Activated CD4-positive, alpha-beta memory T cell treated with anti-CD3 and anti-CD28 coated beads for 36 hours (primary cell): ENCODE results near the gene AGGF1. TPM values are rescaled to one million over a fixed set of nuclear protein-coding genes. Genes with fewer than 3 reads are reported as not detected.

ENCODE experiments used
- CTCF ChIA-PET: fragments of 350-600 bp; sonication (Branson Sonifier 250); formaldehyde crosslinking; loops from one replicate; lab custom pipeline; 2021; ENCODE audit warnings: antibody characterized with exemption, inconsistent platforms; lab: Charles Lee
- POLR2A ChIA-PET: fragments of 350-600 bp; sonication (Branson Sonifier 250); formaldehyde crosslinking; loops from one replicate; lab custom pipeline; 2021; ENCODE audit warnings: antibody characterized with exemption; lab: Charles Lee
- DNase-seq: peaks from one replicate; pipeline ENCODE4 v3.0.0-alpha.2; 2020
- H3K27ac Mint-ChIP-seq: one replicate; pipeline ENCODE4 v1.8.0; 2021; ENCODE audit warnings: mixed read lengths
- H3K27me3 Mint-ChIP-seq: one replicate; pipeline ENCODE4 v1.8.0; 2021; ENCODE audit warnings: mixed read lengths
- H3K36me3 Mint-ChIP-seq: one replicate; pipeline ENCODE4 v1.8.0; 2021; ENCODE audit warnings: mixed read lengths
- H3K4me1 Mint-ChIP-seq: one replicate; pipeline ENCODE4 v1.8.0; 2021; ENCODE audit warnings: low read depth, mixed read lengths
- H3K4me3 Mint-ChIP-seq: one replicate; pipeline ENCODE4 v1.8.0; 2021; ENCODE audit warnings: mild to moderate bottlenecking, mixed read lengths
- H3K9me3 Mint-ChIP-seq: one replicate; pipeline ENCODE4 v1.8.0; 2021; ENCODE audit warnings: mixed read lengths
- intact Hi-C: fragments of 100-400 bp; cut with micrococcal nuclease; formaldehyde crosslinking; loops from one replicate; pipeline ENCODE4 v1.15.1; 2023
- total RNA-seq, 2 experiments: library from RNA; stranded (reverse); gene quantifications; one replicate each; pipeline ENCODE4 v1.2.3, GENCODE V29; 2021

Gene AGGF1
- total RNA-seq, 2 experiments from 2014 or later: 26.5 to 27.6 TPM

DNA sequence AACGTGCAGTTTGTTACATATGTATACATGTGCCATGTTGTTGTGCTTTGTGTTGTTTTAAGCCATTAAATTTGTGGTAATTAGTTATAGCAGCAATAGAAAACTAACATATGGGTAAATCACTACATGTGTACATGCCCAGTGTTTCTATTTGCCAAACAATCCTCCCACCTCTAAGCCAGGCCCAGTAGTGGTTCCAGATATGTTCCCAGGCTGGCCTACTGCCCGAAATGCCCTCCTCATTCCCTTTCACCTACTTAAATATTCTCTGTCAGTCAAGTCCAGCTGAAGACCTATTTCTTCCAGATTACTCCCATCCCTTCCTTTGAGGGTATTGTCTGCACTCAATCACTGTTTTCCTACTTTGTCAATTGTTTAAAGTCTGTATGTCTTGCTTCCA, 24.1 kb upstream of the AGGF1 start:
- no peaks in the 10 kb centered on the region for H3K4me1 Mint-ChIP-seq
- no peak overlapping the region for H3K27ac Mint-ChIP-seq
- no peaks in the 10 kb centered on the region for H3K36me3 Mint-ChIP-seq
- ChIA-PET CTCF (interaction anchor here (0.6 kb wide), 1 partner anchor 1036 kb away, joined by 3 read pairs; no protein-coding TSS in a partner anchor), POLR2A (no interaction called here)
- no peak for DNase-seq
- intact Hi-C loops: no loop called here
- peaks cover 7% of the 10 kb centered on the region for H3K27me3 Mint-ChIP-seq
- H3K9me3 Mint-ChIP-seq: no peaks in the 10 kb centered on the region
- H3K4me3 Mint-ChIP-seq: no peak overlapping the region

DNA sequence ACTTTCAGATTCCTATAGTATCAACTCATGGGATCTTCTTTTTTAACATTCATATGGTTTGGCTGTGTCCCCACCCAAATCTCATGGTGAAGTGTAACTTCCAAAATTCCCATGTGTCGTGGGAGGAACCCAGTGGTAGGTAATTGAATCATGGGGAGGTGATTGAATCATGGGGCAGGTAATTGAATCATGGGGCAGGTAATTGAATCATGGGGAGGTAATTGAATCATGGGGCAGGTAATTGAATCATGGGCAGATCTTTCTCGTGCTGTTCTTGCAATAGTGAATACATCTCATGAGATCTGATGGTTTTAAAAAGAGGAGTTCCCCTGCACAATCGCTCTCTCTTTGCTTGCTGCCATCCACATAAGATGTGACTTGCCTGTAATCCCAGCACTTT, 21.8 kb upstream of the AGGF1 start:
- CTCF ChIA-PET: no interaction called here
- no peak for DNase-seq
- intact Hi-C loops: no loop called here
- H3K9me3 Mint-ChIP-seq: no peaks in the 10 kb centered on the region
- POLR2A ChIA-PET: no interaction called here
- no peaks in the 10 kb centered on the region for H3K36me3 Mint-ChIP-seq
- no peaks in the 10 kb centered on the region for H3K27me3 Mint-ChIP-seq
- no peak overlapping the region for H3K27ac Mint-ChIP-seq
- H3K4me3 Mint-ChIP-seq: no peak overlapping the region
- peaks cover 7% of the 10 kb centered on the region for H3K4me1 Mint-ChIP-seq

DNA sequence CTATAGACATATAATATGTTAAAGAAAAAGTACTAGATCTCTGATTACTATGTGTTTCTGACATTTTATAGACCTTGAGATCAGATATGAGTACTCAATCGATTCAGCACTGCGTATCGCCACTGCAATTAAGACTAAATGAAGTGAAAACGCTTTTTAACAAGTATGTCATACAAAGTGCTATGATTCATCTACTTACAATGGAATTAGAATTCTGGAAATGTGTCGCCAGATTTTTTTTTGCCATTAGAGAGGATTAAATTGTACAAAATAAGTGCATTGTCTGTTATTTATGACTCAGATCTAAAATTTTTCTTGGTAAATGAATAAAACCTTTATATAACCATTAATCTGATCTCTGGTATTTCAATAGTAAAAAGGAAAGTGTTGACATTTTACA, 20.0 kb upstream of the AGGF1 start:
- Mint-ChIP-seq H3K27me3 (no peaks in the 10 kb centered on the region), H3K36me3 (no peaks in the 10 kb centered on the region), H3K9me3 (no peaks in the 10 kb centered on the region), H3K4me3 (no peak overlapping the region), H3K27ac (no peak overlapping the region), H3K4me1 (peaks cover 7% of the 10 kb centered on the region)
- DNase-seq: no peak
- POLR2A ChIA-PET: no interaction called here
- intact Hi-C loops: no loop called here
- CTCF ChIA-PET: no interaction called here

DNA sequence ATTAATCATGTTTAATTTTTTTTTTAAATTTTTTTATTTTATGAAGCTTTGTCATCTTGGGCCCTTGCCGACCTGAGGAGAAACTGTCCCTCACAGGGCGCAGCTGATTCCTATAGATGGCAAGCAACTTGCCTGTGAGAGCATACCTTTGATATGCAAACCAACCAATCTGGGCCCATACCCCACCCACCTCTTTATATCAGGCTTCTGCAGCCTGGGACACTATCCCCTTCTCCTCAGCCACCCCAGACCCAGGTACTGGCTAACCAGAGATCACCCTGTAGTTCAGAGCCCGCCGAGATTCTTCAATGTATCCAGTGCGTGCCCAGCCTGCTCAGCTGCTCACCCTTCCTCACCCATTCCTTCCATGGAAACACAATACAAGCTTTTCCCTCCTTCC, 18.7 kb upstream of the AGGF1 start:
- POLR2A ChIA-PET: no interaction called here
- H3K9me3 Mint-ChIP-seq: no peaks in the 10 kb centered on the region
- no peak for DNase-seq
- no peaks in the 10 kb centered on the region for H3K36me3 Mint-ChIP-seq
- CTCF ChIA-PET: no interaction called here
- H3K4me3 Mint-ChIP-seq: no peak overlapping the region
- no peaks in the 10 kb centered on the region for H3K27me3 Mint-ChIP-seq
- H3K4me1 Mint-ChIP-seq: peaks cover 7% of the 10 kb centered on the region
- intact Hi-C loops: no loop called here
- no peak overlapping the region for H3K27ac Mint-ChIP-seq

DNA sequence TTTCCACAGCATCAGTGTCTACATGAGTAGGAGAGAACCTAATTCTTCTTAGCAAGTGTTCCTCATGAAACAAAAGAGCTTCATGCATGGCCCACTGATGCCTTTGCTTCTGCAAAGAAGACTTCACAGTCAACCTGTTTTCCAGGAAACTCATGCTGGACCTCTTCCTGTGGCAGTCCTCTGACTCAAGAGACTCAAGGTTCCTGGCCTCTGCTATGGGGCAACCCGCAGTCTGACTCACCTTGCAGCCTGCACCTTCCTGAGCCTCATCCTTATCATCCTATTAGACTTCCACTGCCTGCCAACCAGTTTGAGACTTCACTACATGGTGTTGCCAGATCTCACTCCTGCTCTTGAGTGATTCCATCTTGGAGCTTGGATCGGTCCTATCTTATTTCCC, 17.6 kb upstream of the AGGF1 start:
- ChIA-PET CTCF (no interaction called here), POLR2A (no interaction called here)
- peaks cover 7% of the 10 kb centered on the region for H3K4me1 Mint-ChIP-seq
- no peaks in the 10 kb centered on the region for H3K36me3 Mint-ChIP-seq
- H3K27ac Mint-ChIP-seq: no peak overlapping the region
- DNase-seq: peak; percentile 25
- intact Hi-C loops: no loop called here
- H3K27me3 Mint-ChIP-seq: no peaks in the 10 kb centered on the region
- no peak overlapping the region for H3K4me3 Mint-ChIP-seq
- H3K9me3 Mint-ChIP-seq: no peaks in the 10 kb centered on the region

DNA sequence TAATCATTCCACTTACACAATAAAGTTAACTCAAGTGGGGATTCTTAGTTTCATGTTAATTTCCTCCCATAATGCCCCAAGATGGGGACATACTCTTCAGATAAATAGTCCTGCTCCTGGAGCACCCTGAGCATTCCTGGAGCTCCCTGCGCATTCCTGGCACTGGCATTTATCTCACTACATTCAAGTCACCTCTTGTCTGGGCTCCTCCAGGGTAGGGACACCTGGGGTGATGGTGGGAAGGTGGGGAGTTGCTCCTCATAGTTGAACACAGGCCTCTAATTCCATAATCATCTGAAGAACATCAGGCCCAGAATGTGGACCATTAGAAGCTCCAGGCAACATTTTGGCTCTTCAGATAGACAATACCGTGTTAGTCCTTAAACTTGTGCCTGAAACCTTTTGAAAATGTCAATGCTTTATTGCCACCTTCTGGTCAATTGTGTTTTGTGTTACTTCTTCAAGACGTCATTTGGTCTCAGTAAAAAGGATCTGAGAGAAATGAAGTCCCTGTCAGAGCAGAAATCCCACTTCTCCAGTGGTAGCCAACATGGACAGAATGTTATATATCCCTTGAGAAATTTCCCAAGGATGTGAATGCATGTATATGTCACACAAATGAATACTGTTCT, 14.2 kb upstream of the AGGF1 start:
- DNase-seq: no peak
- Mint-ChIP-seq H3K4me3 (no peak overlapping the region), H3K27ac (no peak overlapping the region), H3K9me3 (no peaks in the 10 kb centered on the region), H3K36me3 (no peaks in the 10 kb centered on the region), H3K4me1 (peaks cover 7% of the 10 kb centered on the region), H3K27me3 (peaks cover 7% of the 10 kb centered on the region)
- intact Hi-C loops: loop anchor here (1.0 kb wide), 1 partner anchor 148 kb away; no protein-coding TSS in a partner anchor
- CTCF ChIA-PET: interaction anchor here (1.3 to 1.7 kb wide), 4 partner anchors 11 to 148 kb away, joined by 4 to 6 read pairs (median 4); no protein-coding TSS in a partner anchor
- POLR2A ChIA-PET: interaction anchor here (1.2 kb wide), 1 partner anchor 14 kb away, joined by 4 read pairs; the partner anchor contains the start of gene AGGF1

DNA sequence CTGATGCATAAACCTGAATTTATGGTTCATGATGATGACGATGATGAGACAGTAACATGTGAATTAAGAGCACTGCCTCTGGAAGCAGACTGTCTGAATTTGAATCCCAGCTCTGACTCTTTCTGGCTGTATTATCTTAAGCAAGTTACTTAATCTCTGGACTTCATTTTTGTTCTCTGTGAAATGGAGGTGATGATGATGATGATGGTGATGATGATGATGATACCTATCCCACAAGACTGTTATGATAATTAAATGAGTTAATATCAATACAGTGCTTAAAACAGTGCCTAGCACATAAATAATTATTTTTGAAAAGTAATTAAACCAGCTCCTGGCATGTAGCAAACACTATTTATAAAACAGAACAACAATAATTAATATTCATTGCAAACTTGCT, 13.2 kb upstream of the AGGF1 start:
- Mint-ChIP-seq H3K27ac (no peak overlapping the region), H3K4me1 (peaks cover 7% of the 10 kb centered on the region), H3K4me3 (no peak overlapping the region), H3K9me3 (no peaks in the 10 kb centered on the region), H3K27me3 (peaks cover 13% of the 10 kb centered on the region), H3K36me3 (no peaks in the 10 kb centered on the region)
- ChIA-PET CTCF (interaction anchor here (1.3 to 1.7 kb wide), 4 partner anchors 10 to 149 kb away, joined by 4 to 6 read pairs (median 4); no protein-coding TSS in a partner anchor), POLR2A (interaction anchor here (1.2 kb wide), 1 partner anchor 13 kb away, joined by 4 read pairs; the partner anchor contains the start of gene AGGF1)
- DNase-seq: no peak
- intact Hi-C loops: loop anchor here (1.0 kb wide), 1 partner anchor 149 kb away; no protein-coding TSS in a partner anchor

DNA sequence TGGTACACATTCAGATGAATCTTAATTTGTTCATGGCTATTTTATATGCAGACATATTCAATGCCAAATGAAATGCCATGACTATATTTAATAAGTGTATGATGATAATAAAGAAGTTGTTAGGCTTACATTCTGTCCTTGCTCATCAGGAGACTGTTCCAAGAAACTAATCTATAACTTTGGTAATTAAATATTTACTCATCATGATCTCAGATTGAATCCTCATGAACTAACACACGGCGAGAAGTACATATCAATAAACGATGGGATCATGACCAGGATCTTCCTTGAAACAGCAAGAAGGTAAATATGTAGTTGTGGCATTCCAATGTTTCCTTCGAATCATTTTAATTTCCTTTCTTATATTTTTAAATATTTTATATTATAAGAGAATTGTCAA, 12.5 kb upstream of the AGGF1 start:
- CTCF ChIA-PET: no interaction called here
- POLR2A ChIA-PET: no interaction called here
- Mint-ChIP-seq H3K4me3 (no peak overlapping the region), H3K27me3 (peaks cover 17% of the 10 kb centered on the region), H3K4me1 (peaks cover 3% of the 10 kb centered on the region), H3K9me3 (no peaks in the 10 kb centered on the region), H3K36me3 (no peaks in the 10 kb centered on the region), H3K27ac (no peak overlapping the region)
- DNase-seq: no peak
- intact Hi-C loops: no loop called here

DNA sequence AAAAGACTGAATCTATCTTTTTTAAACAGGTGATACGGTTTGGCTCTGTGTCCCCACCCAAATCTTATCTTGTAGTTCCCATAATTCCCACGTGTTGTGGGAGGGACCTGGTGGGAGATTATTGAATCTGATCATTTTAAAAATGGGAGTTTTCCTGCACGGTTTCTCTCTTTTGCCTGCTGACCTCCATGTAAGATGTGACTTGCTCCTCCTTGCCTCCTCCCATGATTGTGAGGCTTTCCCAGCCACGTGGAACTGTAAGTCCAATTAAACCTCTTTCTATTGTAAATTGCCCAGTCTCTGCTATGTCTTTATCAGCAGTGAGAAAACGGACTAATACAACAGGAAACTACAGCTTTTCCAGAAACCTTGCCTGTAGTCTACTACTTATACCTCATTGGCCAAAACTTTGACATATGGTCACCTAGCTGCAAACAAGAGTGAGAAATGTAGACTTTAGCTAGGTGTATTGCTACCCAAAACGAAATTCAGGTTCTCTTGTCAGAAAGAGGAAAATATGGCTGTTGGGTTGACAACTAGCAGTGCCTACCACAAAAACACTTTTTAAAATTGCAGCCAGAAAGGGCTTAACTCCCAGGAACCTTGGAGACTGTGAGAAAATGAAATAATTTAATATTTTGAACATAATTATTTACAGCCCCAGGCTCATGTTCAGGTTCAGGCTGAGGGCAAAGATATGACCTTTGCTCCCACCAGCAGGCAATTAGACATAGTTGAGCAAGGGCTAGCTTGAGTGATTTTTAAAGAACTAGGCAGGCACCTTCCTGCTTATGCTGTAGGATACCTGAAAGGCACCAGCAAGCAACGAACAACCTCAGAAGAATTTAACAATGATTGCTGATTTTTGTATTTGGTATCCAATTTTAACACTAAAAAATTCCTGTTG, 7.4 kb upstream of the AGGF1 start:
- intact Hi-C loops: no loop called here
- H3K27ac Mint-ChIP-seq: no peak overlapping the region
- H3K4me3 Mint-ChIP-seq: no peak overlapping the region
- no peaks in the 10 kb centered on the region for H3K4me1 Mint-ChIP-seq
- H3K27me3 Mint-ChIP-seq: peaks cover 18% of the 10 kb centered on the region
- no peaks in the 10 kb centered on the region for H3K36me3 Mint-ChIP-seq
- ChIA-PET POLR2A (no interaction called here), CTCF (no interaction called here)
- no peak for DNase-seq
- H3K9me3 Mint-ChIP-seq: no peaks in the 10 kb centered on the region

DNA sequence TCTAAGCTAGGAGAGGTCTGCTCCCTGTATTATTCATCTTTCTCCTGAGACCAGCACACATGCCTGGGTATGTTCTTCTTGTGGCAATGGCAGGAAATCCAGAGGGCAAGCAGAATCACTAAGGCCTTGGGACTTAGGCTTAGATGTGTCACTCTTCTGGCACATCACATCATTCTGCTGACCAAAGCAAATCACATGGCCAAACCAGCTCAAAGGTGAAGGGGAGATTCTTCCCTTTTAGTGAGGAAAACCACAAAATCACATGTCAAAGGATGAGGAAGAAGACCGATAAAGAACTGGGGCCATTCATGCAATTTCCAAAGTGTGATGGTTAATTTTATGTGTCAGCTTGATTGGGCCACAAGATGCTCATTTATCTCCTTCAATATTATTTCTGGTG, 5.7 kb upstream of the AGGF1 start:
- DNase-seq: no peak
- POLR2A ChIA-PET: no interaction called here
- peaks cover 14% of the 10 kb centered on the region for H3K27me3 Mint-ChIP-seq
- CTCF ChIA-PET: no interaction called here
- H3K36me3 Mint-ChIP-seq: peaks cover 13% of the 10 kb centered on the region
- H3K4me3 Mint-ChIP-seq: no peak overlapping the region
- H3K27ac Mint-ChIP-seq: no peak overlapping the region
- peaks cover 14% of the 10 kb centered on the region for H3K9me3 Mint-ChIP-seq
- H3K4me1 Mint-ChIP-seq: peaks cover 4% of the 10 kb centered on the region
- intact Hi-C loops: no loop called here

DNA sequence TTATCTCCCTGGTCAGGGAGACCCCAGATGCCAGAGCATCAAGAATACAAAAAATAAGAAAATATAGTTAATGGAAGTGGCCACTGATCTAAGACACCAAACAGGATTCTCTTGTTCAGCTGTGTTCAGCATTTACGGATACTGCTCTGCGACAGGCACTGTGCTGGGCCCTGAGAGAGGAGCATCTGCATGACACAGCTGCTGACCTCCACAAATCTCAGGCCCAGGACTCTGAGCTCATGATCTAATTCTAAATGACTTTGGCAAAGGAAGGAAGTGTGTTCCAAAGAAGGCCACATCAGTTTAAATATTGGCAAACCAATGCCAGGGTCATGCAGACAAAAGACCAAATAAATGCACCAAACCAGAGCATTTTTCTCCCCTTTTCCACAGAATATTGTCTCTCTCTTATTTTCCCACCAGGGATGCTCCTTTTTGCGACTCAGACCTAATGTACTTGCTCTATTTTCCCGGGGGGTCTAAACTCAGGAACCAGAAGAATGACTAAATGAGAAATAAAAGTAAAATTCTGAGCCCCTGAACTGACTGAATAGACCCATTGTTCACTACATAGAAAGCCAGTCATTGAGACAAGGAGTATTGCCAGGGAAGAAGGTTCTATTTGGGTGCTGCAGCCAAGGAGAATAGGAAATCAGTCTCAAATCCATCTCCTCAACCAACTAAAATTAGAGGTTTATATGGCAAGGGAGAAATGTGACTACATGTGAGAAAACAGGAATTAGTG, 1.4 kb upstream of the AGGF1 start:
- H3K9me3 Mint-ChIP-seq: peaks cover 21% of the 10 kb centered on the region
- ChIA-PET POLR2A (no interaction called here), CTCF (no interaction called here)
- intact Hi-C loops: no loop called here
- peak overlapping the region; percentile 30 for H3K27ac Mint-ChIP-seq
- peaks cover 18% of the 10 kb centered on the region for H3K36me3 Mint-ChIP-seq
- H3K4me1 Mint-ChIP-seq: peaks cover 31% of the 10 kb centered on the region
- DNase-seq: no peak
- no peaks in the 10 kb centered on the region for H3K27me3 Mint-ChIP-seq
- peak overlapping the region; percentile 5 for H3K4me3 Mint-ChIP-seq
